Measurements from ENCODE around the gene ACVRL1. TPM values are rescaled to one million over a fixed set of nuclear protein-coding genes. Genes with fewer than 3 reads are reported as not detected.

The ACVRL1 gene
- total RNA-seq, 2 donors from 2014 or later: 188 to 214 TPM

DNA sequence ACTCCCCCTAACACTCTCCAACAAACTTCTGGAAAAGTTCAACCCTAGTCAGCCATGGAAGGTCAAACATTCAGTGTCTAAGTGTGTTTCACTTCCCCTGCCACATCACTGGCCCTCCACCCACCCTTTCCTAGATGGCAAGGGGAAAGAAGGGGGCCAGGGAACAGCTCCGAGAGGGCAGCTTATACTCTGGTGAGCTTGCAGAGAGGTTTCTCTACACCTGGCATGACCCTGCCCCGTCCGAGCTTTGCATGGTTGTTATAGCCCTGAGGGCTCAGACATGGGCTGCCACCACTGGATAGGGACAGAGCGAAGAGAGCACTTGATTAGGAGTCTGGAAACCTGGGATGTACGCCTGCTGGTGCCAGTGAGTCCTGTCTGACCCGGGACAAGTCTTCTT is 4.0 kb downstream of the ACVRL1 start:
- no peak for DNase-seq
- intact Hi-C loops (cut with DNase I, micrococcal nuclease): no loop called here
- ATAC-seq: no peak

DNA sequence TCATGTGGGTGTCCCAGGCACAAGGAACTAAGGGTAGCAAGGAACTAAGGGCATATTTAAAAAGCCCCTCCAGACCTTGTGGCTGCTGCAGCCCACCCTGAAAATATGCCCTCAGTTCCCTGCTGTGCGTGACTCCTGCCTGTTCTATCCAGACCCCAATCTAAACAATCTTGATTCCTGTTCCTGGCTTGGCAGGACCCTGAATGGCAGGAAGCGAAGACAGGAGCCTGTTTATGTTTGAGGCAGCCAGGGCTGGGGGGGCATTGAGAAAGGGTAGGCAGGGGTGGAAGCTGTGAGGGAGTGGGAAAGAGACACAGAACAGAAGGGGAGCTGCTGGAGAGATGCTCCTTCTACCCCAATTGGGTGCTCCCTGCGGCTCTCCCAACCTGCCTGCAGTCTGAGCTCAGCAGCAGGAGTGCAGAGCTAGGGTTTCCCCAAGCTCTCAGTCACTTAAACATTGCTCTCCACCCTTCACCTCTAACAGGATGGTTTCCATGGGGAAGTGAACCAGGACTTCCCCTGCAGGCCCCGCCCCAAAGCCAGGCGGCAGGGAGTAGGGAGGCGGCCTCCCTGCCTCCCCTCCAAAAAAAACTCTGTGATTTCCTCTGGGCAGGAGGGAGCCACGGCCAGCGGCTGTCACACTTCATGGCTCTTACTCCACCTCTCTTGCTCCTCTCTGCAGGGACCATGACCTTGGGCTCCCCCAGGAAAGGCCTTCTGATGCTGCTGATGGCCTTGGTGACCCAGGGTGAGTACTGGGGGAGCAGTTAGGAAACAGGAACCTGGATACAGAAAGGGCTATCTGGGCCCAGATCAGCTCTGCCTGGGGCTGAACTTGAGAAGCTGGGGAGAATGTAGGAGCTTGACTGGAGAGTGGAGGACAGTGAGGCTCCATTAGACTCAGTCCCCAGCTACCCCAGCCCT is 4.7 kb downstream of the ACVRL1 start:
- no peak for DNase-seq
- intact Hi-C loops (cut with DNase I, micrococcal nuclease): no loop called here
- ATAC-seq: peak; percentile 60

DNA sequence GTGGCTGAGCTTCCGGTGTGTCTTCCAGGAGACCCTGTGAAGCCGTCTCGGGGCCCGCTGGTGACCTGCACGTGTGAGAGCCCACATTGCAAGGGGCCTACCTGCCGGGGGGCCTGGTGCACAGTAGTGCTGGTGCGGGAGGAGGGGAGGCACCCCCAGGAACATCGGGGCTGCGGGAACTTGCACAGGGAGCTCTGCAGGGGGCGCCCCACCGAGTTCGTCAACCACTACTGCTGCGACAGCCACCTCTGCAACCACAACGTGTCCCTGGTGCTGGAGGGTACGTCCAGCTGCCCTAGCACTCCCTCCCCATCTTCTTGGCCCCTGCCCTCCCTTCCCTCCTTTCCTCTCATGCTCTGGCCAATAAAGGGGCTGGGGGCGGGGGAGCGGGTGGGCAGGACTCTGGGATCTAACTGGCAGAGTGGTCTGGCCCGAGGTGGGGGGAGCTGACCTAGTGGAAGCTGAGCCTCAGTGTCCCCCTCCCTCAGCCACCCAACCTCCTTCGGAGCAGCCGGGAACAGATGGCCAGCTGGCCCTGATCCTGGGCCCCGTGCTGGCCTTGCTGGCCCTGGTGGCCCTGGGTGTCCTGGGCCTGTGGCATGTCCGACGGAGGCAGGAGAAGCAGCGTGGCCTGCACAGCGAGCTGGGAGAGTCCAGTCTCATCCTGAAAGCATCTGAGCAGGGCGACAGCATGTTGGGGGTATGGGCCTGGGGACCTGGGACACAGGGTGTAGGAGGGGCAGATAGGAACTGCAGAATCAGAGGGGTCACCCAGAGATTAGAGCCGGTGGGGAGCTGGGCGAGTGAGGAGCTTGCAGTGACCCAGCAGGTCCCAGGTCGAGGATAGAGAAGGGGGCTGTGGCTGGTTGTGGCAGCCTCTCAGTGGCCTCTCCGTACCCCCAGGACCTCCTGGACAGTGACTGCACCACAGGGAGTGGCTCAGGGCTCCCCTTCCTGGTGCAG is 6.0 kb downstream of the ACVRL1 start:
- DNase-seq (no peak), ATAC-seq (no peak)
- intact Hi-C loops (cut with DNase I, micrococcal nuclease): no loop called here

DNA sequence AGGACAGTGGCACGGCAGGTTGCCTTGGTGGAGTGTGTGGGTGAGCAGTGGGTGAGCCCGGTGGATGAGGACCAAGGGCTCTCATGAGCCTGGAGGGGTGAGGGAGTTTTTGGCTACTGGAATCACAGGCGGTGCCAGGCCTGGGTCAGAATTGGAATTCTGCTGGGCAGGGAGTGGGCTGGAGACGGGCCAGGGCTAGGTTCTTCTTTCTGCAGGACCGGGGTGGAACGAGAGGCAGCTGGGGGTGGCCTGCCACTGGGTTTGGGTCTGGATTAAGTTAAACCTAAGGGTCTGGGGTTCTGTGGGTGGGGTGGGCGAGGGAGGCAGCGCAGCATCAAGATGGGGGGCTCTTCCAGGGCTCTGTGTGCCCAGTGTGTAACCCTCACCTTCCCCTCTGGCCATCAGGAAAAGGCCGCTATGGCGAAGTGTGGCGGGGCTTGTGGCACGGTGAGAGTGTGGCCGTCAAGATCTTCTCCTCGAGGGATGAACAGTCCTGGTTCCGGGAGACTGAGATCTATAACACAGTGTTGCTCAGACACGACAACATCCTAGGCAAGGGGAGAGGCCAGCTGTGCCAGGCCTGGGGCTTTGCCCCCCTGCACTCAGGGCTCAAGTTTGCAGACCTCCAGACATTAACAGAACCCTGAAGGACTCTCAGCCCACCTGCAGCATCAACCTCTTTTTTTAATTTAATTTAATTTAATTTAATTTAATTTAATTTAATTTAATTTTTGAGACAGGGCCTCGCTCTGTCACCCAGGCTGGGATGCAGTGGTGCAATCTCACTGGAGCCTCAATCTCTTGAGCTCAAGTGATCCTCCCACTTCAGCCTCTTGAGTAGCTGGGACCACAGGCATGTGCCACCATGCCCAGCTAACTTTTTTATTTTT is 7.0 kb downstream of the ACVRL1 start:
- intact Hi-C loops (cut with DNase I, micrococcal nuclease): no loop called here
- ATAC-seq: no peak
- DNase-seq: no peak

DNA sequence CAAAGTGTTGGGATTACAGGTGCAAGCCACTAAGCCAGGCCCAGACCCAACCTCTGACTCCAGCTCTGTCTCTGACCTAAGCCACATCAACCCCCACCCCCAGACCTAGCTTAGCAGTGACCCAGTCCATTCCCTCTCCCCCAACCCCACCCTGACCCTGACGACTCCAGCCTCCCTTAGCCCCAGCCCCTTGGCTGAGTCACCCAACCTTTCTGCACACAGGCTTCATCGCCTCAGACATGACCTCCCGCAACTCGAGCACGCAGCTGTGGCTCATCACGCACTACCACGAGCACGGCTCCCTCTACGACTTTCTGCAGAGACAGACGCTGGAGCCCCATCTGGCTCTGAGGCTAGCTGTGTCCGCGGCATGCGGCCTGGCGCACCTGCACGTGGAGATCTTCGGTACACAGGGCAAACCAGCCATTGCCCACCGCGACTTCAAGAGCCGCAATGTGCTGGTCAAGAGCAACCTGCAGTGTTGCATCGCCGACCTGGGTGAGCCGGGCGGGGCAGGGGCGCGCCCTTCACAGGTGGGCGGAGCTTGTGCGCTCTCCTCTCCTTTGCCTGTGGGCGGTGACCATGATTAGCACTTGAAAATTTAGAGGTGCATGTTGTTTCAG is 7.8 kb downstream of the ACVRL1 start:
- ATAC-seq (peak; percentile 18), DNase-seq (no peak)
- intact Hi-C loops (cut with DNase I, micrococcal nuclease): no loop called here

DNA sequence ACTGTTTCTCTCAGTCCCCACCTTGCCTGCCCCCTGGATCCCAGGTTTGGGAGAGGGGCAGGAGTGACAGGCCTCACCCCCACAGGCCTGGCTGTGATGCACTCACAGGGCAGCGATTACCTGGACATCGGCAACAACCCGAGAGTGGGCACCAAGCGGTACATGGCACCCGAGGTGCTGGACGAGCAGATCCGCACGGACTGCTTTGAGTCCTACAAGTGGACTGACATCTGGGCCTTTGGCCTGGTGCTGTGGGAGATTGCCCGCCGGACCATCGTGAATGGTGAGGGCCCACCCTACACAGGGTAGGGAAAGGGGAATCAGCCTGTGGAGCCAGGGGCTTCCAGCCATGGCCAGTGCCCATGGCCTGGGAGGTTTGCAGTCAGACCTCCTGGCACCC is 8.6 kb downstream of the ACVRL1 start:
- intact Hi-C loops (cut with DNase I, micrococcal nuclease): no loop called here
- ATAC-seq (no peak), DNase-seq (no peak)

DNA sequence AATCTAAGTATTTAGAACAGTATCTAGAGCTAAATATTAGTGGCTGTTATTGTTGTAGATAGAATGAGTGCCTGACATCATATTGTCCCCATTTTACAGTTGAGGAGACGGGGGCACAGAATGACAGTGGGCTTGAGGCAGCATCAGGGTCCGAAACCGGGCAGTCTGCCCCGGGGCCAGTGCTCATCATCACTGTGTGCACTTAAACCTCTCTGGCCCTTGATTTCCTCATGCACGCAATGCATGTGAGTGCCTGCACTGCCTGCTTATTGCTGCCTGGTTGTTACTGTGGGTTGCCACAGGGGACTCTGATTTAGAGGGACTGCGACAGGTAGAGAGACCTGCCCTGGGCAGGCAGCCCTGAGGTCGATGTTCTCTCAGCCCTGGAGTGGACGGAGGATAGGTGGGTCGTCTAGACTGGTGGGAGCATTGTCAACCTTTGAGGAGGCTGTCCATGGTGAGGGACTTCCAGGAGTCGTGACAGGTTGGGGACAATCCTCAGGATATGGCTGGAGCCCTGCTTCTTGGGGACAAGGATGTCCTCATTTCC is 9.8 kb downstream of the ACVRL1 start:
- intact Hi-C loops (cut with DNase I, micrococcal nuclease): no loop called here
- DNase-seq (no peak), ATAC-seq (no peak)

DNA sequence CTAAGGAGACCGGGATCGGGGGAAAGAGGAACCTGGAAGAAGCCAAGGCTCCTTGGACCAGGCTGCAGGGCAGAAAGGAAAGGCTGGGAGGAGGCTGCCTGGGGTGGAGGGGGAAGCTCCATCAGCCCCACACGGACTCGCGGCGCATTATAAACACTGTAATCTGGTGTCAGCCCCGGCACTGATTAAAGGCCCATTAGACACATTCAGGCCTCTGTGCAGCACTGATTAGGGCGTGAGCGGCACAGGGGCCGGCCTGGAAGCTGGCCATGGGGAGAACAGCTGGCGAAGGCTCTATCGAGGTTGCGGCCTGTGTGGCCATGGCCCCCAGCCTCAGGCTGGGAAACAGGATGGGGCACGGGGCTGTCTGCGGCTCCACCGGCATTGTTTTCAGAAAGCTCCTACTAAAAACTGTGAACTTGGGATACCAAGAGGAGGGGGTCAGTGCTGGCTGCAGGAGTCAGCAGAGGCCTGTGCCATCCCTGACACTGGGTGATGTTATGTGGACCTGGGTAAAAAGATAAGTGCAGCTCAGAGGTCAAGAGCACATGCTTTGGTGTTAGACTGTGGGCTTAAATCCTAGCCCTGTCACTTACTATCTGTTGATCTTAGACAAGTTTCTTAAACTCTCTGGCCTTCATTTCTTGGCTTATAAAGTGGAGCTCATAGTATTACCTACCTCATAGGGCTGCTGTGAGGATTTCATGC is 10.6 kb downstream of the ACVRL1 start:
- ATAC-seq (no peak), DNase-seq (no peak)
- intact Hi-C loops (cut with DNase I, micrococcal nuclease): no loop called here

DNA sequence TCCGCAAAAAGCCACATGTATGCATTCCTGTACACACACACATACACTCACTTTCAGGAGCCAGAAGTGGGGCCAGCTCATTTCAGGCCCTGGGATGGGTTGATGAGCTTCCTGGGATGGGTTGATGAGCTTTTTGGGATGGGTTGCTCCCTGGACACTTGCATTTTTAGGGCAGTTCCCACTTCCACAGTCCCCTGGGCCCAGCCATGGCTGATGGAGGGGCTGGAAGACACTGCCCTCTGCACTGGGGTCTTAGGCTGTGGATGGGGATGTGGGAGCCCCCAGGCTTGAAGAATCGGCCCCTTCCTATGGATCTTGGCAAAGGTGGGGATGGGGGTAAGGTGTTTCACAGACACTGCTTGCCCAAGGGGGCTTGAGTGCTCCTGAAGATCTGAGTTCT is 12.7 kb downstream of the ACVRL1 start:
- no peak for DNase-seq
- intact Hi-C loops (cut with DNase I, micrococcal nuclease): loop anchor here in 1 of 2 donors (10.0 kb wide), 1 partner anchor 65 kb away; no protein-coding TSS in a partner anchor
- ATAC-seq: no peak

DNA sequence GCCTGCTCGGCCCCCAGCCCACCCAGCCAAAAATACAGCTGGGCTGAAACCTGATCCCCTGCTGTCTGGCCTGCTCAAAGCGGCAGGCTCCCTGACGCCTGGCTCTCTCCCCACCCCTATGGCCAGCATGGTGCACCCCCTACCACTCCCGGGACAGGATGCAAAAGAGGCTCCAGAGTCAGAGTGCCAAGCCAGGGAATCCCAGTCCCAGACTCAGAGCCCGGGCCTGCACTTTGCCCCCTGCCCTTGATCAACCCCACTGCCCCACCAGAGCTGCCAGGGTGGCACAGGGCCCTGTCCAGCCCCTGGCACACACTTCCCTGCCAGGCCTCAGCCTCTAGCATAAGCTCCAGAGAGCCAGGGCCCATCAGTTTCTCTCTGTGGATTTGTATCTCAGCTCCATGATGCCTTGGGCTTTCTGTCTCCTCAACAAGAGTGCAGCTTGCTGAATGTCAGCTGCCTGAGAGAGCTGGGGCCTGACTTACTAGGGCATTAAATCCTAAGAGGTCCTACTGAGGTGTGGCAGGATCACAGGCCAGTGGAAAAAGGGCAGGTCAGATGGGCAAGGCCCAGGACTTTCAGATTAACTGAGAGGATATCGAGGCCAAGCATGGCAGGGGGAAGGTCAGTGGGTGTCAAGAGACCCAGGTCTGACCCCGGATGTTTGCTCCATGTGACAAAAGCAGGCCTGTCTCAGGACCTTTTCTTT is 13.9 kb downstream of the ACVRL1 start:
- no peak for DNase-seq
- intact Hi-C loops (cut with DNase I, micrococcal nuclease): loop anchor here in 1 of 2 donors (10.0 kb wide), 1 partner anchor 64 kb away; no protein-coding TSS in a partner anchor
- ATAC-seq: no peak

DNA sequence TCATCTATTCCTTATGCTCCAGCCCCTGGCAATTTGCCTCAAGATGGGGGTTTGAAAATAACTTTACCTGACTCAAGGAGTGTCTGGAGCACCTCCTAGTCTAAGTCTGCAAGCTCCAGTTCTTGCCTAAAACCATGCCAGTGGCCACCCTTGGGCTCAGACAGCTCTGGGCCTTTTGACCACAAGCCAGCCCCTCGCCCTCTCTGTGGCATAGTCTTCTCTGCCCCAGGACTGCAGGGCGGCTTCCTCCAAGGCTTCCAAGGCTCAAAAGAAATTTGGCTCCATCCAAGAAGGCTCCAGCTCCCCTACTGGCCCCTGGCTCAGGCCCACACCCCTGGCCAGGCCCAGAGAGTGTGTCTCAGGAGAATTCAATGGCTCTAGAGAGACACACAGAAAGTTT is 14.8 kb downstream of the ACVRL1 start:
- ATAC-seq: no peak
- DNase-seq: no peak
- intact Hi-C loops (cut with DNase I, micrococcal nuclease): loop anchor here in 1 of 2 donors (10.0 kb wide), 1 partner anchor 63 kb away; no protein-coding TSS in a partner anchor

DNA sequence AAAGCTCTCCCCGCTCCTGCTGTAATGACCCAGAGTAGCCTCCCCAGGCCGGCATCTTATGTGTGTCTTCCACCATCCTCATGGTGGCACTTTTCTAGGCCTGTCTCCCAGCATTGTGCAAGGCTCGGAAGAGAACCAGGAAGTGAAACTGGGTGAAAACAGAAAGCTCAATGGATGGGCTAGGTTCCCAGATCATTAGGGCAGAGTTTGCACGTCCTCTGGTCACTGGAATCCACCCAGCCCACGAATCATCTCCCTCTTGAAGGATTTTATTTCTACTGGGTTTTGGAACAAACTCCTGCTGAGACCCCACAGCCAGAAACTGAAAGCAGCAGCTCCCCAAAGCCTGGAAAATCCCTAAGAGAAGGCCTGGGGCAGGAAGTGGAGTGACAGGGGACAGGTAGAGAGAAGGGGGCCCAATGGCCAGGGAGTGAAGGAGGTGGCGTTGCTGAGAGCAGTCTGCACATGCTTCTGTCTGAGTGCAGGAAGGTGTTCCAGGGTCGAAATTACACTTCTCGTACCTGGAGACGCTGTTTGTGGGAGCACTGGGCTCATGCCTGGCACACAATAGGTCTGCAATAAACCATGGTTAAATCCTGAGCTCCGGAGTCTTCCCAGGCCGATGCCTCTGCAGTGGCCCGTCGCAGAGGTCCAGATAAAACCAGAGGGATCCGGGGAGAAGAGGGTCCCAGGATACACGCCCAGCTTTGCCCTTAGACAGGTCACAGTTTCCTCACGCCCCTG is 15.6 kb downstream of the ACVRL1 start:
- intact Hi-C loops (cut with DNase I, micrococcal nuclease): loop anchor here in 1 of 2 donors (10.0 kb wide), 1 partner anchor 62 kb away; no protein-coding TSS in a partner anchor
- ATAC-seq: peak; percentile 75
- DNase-seq: peak; percentile 45 to 65

DNA sequence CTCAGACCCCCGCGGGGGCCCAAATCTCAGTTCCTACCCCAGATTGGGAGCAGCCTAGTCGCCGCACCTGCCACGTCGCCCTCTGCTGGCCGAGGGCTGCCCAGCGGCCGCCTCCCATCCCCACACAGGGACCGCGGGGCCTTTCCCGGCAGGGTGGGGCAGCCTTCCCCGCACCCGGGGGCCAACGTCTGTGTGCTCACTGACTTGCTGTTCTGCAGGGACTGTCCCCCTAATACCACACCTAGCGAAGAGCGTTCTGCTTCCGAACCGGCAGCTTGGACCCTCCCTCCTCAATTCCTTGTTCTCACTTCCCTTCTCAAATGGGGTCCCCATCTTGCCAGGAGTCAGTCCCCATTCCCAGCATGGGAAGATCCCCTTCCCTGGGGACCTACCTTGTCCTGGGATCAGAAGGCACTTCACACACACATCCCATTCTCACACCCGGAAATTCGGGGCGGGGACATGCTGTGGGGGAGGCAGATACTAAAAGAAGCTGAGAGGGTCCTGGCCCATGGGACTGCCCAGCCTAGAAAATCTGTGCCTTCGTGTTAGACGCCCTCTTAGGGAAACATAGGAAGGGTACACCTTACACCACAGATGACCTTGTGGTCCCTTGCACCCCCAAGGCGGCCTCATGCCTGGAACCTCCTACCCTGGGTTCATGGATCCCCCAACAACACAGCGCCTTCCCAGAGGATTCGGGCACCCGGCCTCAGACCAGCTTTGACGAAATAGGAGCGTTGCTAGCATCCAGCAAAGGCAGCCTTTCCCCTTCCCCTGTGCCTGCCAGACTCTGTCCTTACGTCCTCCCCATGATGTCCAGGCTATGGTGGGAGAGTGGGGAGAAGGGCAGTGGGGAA is 16.4 kb downstream of the ACVRL1 start:
- peak; percentile 70 for ATAC-seq
- intact Hi-C loops (cut with DNase I, micrococcal nuclease): loop anchor here in 1 of 2 donors (10.0 kb wide), 1 partner anchor 61 kb away; no protein-coding TSS in a partner anchor
- peak in 1 of 2 donors; percentile 80 for DNase-seq

DNA sequence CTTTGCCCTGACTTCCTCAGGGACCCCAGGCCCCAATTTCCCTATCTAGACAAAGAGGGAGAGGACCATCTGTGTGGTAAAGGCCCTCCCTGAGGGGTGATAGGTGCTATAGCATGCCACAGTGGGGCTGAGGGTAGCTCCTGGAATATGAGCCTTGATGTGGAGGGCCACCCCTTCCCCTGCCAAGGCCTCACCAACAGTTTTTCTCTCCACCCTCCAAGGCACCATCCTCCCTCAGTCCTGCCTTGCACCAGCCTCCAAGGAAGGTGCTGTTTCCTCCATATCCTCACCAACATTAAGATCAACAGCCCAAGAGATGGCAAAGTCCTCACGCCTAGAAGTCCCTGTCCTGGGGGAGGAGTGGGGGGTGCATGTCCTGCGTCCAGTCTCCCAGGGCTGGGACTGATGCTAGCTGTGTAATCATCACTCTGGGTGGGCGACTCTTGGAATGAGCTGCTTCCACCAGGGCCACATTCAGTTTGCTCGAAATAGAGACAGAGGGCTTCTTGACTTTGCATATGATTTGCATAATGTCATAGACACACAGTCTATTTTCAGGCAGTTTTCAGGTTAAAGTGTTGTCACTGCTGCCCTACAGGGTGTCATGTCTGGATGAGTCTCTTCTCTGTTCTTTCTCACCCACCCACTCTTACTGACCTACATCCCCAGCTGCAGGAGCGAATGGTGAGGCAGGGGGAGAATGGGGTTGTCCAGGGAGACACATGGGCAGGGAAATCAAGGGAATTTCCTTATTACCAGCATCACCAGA is 17.4 kb downstream of the ACVRL1 start:
- DNase-seq: no peak
- intact Hi-C loops (cut with DNase I, micrococcal nuclease): loop anchor here in 1 of 2 donors (10.0 kb wide), 1 partner anchor 60 kb away; no protein-coding TSS in a partner anchor
- ATAC-seq: no peak
